GM21528 (cell line): Measurements from ENCODE around the gene PPP1R8.
"Not testable (repeated sequence)": the region's sequence is repeated elsewhere in the genome, so short reads cannot be mapped to it uniquely, and the experiment has no call there.

Source experiments
- ATAC-seq: cut with Tn5 transposase; IDR thresholded peaks from one replicate; pipeline ENCODE4 v1.9.1; 2021; ENCODE audit warnings: mild to moderate bottlenecking, moderate library complexity; ENCODE audit not compliant: unreplicated experiment, low FRiP score

PPP1R8 gene

GRCh38 chr1:27831568-27832410 is 1.2 kb downstream of the PPP1R8 start:
- no peak for ATAC-seq

- no peak for ATAC-seq
These were observed 2.2 kb downstream of the PPP1R8 start for GRCh38 chr1:27832762-27833161.

GRCh38 chr1:27833470-27833869 is 2.9 kb downstream of the PPP1R8 start:
- ATAC-seq, result no peak

- no peak for ATAC-seq
These were observed 4.5 kb downstream of the PPP1R8 start for GRCh38 chr1:27835046-27835445.

- ATAC-seq, result no peak
These were observed 4.9 kb downstream of the PPP1R8 start for GRCh38 chr1:27835501-27835900.

GRCh38 chr1:27849951-27850350 is 19.4 kb downstream of the PPP1R8 start:
- no peak for ATAC-seq

GRCh38 chr1:27855085-27855484 is 24.5 kb downstream of the PPP1R8 start:
- no peak for ATAC-seq

GRCh38 chr1:27856561-27857343 is 26.2 kb downstream of the PPP1R8 start:
- no peak for ATAC-seq

- ATAC-seq, result not testable (repeated sequence)
These were observed 27.0 kb downstream of the PPP1R8 start for GRCh38 chr1:27857552-27857951.

GRCh38 chr1:27858072-27858948 is 27.7 kb downstream of the PPP1R8 start:
- ATAC-seq, result no peak

GRCh38 chr1:27858949-27859576 is 28.5 kb downstream of the PPP1R8 start:
- ATAC-seq, result no peak

- no peak for ATAC-seq
These were observed 30.9 kb downstream of the PPP1R8 start for GRCh38 chr1:27861436-27861835.

- no peak for ATAC-seq
These were observed 31.4 kb downstream of the PPP1R8 start for GRCh38 chr1:27862004-27862403.

- ATAC-seq, result no peak
These were observed 32.3 kb downstream of the PPP1R8 start for GRCh38 chr1:27862671-27863537.

- no peak for ATAC-seq
These were observed 32.9 kb downstream of the PPP1R8 start for GRCh38 chr1:27863538-27863915.

- no peak for ATAC-seq
These were observed 33.8 kb downstream of the PPP1R8 start for GRCh38 chr1:27864264-27864895.

GRCh38 chr1:27865821-27866220 is 35.2 kb downstream of the PPP1R8 start:
- ATAC-seq, result no peak

- no peak for ATAC-seq
These were observed 38.0 kb downstream of the PPP1R8 start for GRCh38 chr1:27868556-27868931.
